Measurements from ENCODE around the gene ERVW-1.
"Not testable (repeated sequence)": the region's sequence is repeated elsewhere in the genome, so short reads cannot be mapped to it uniquely, and the experiment has no call there.

The ERVW-1 gene

GRCh38 chr7:92477681-92478080 is at the start of gene ERVW-1:
Gene ERVW-1 (minus strand): TSS chr7:92477946. CDS start chr7:92470381, 7,565 bp downstream.
- not testable (repeated sequence) for DNase-seq (ENCODE audit: low read depth)

- no peak for DNase-seq (ENCODE audit: low read depth)
Measured at GRCh38 chr7:92523110-92523509, 45.4 kb upstream of the ERVW-1 start.

- DNase-seq (ENCODE audit: low read depth): no peak
Measured at GRCh38 chr7:92520024-92520423, 42.3 kb upstream of the ERVW-1 start.

GRCh38 chr7:92517631-92518030 is 39.9 kb upstream of the ERVW-1 start:
- no peak for DNase-seq (ENCODE audit: low read depth)

- DNase-seq (ENCODE audit: low read depth): no peak
Measured at GRCh38 chr7:92513167-92513902, 35.6 kb upstream of the ERVW-1 start.

- DNase-seq (ENCODE audit: low read depth): no peak
Measured at GRCh38 chr7:92508946-92509345, 31.2 kb upstream of the ERVW-1 start.

- no peak for DNase-seq (ENCODE audit: low read depth)
Measured at GRCh38 chr7:92506363-92506762, 28.6 kb upstream of the ERVW-1 start.

- no peak for DNase-seq (ENCODE audit: low read depth)
Measured at GRCh38 chr7:92504563-92504962, 26.8 kb upstream of the ERVW-1 start.

- no peak for DNase-seq (ENCODE audit: low read depth)
Measured at GRCh38 chr7:92503767-92504166, 26.0 kb upstream of the ERVW-1 start.

- no peak for DNase-seq (ENCODE audit: low read depth)
Measured at GRCh38 chr7:92498557-92498956, 20.8 kb upstream of the ERVW-1 start.

GRCh38 chr7:92496876-92497275 is 19.1 kb upstream of the ERVW-1 start:
- DNase-seq (ENCODE audit: low read depth): no peak

GRCh38 chr7:92489634-92490033 is 11.9 kb upstream of the ERVW-1 start:
- no peak for DNase-seq (ENCODE audit: low read depth)

GRCh38 chr7:92487804-92488203 is 10.1 kb upstream of the ERVW-1 start:
- no peak for DNase-seq (ENCODE audit: low read depth)

GRCh38 chr7:92485974-92486373 is 8.2 kb upstream of the ERVW-1 start:
- no peak for DNase-seq (ENCODE audit: low read depth)

GRCh38 chr7:92485267-92485892 is 7.6 kb upstream of the ERVW-1 start:
- no peak for DNase-seq (ENCODE audit: low read depth)

- DNase-seq (ENCODE audit: low read depth): not testable (repeated sequence)
Measured at GRCh38 chr7:92484226-92484625, 6.5 kb upstream of the ERVW-1 start.

- not testable (repeated sequence) for DNase-seq (ENCODE audit: low read depth)
Measured at GRCh38 chr7:92483624-92484023, 5.9 kb upstream of the ERVW-1 start.

- DNase-seq (ENCODE audit: low read depth): not testable (repeated sequence)
Measured at GRCh38 chr7:92479146-92479545, 1.4 kb upstream of the ERVW-1 start.

GRCh38 chr7:92478711-92479110 is 965 bp upstream of the ERVW-1 start:
- no peak for DNase-seq (ENCODE audit: low read depth)

- DNase-seq (ENCODE audit: low read depth): no peak
Measured at GRCh38 chr7:92478095-92478494, 349 bp upstream of the ERVW-1 start.

GRCh38 chr7:92475851-92476590 is 1.7 kb downstream of the ERVW-1 start:
- not testable (repeated sequence) for DNase-seq (ENCODE audit: low read depth)

- not testable (repeated sequence) for DNase-seq (ENCODE audit: low read depth)
Measured at GRCh38 chr7:92475261-92475770, 2.4 kb downstream of the ERVW-1 start.

- not testable (repeated sequence) for DNase-seq (ENCODE audit: low read depth)
Measured at GRCh38 chr7:92473989-92474388, 3.8 kb downstream of the ERVW-1 start.

Data from stimulated activated CD4-positive, alpha-beta T cell treated with anti-CD3 and anti-CD28 coated beads, Interleukin-2, amount 100 ng/mL, for 4 hours (primary cell).